HL-60 (cell line): Measurements from ENCODE around the gene KDM2B.

Experiments used
- DNase-seq, 2 experiments: peaks; one replicate each; pipeline ENCODE4 v3.0.0-alpha.2; 2010 to 2020; ENCODE audit warnings: low read depth in 1 of 2, low spot score in 1 of 2
- H3K27ac ChIP-seq: fragments of 250-450 bp; sonication (Bioruptor Pico); replicated peaks from 2 replicates; pipeline ENCODE4 v1.5.1; 2020; ENCODE audit warnings: mild to moderate bottlenecking, moderate library complexity
- H3K27me3 ChIP-seq: fragments of 250-450 bp; sonication (Bioruptor Pico); 2 replicates; pipeline ENCODE4 v1.5.1; 2021; ENCODE audit warnings: mild to moderate bottlenecking, moderate library complexity; ENCODE audit not compliant: insufficient read depth, poor library complexity, severe bottlenecking
- H3K4me3 ChIP-seq: replicated peaks from 2 replicates; pipeline ENCODE4 v1.5.1; 2011; ENCODE audit warnings: mild to moderate bottlenecking, control low read depth, low read length; ENCODE audit not compliant: insufficient read depth
- GABPA ChIP-seq: IDR thresholded peaks from 2 replicates; pipeline ENCODE4 v1.6.1; 2012; ENCODE audit warnings: low read depth
- POLR2AphosphoS5 ChIP-seq: IDR thresholded peaks from 2 replicates; pipeline ENCODE4 v1.6.1; 2012; ENCODE audit warnings: low read depth
- SPI1 ChIP-seq: IDR thresholded peaks from 2 replicates; pipeline ENCODE4 v1.6.1; 2012; ENCODE audit warnings: low read depth, mild to moderate bottlenecking, borderline replicate concordance
- TF ChIP-seq, protein P1 (sequence below): IDR thresholded peaks from 2 replicates; pipeline ENCODE4 v1.6.1; 2012; ENCODE audit warnings: low read depth; ENCODE audit not compliant: insufficient replicate concordance
- TF ChIP-seq, protein P2 (sequence below): IDR thresholded peaks from one replicate; pipeline ENCODE4 v1.5.1; 2011; ENCODE audit warnings: low read length, control low read depth, inconsistent platforms; ENCODE audit not compliant: insufficient read depth

The KDM2B gene

DNA sequence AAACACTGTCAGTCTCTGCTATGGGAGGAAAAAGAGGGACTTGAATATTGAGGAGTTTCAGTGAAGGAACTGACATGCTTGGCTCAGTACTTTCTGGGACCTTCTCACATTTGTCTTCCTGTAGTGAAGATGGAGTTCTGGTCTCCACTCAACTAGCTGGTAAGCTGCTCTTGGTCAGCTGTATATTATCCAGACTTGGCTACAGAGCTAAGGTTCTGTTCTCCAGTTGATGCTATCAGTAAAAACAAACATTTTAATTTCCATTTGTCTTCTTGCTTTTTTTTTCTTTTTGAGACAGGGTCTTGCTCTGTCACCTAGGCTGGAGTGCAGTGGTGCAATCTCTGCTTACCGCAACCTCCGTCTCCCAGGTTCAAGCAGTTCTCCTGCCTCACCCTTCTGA is 175.6 kb downstream of the KDM2B start:
- Histone ChIP-seq H3K27me3 (no peaks in the 10 kb centered on the region), H3K27ac (no peak overlapping the region), H3K4me3 (no peak overlapping the region)
- no peak for TF ChIP-seq GABPA
- TF ChIP-seq, protein P1, sequence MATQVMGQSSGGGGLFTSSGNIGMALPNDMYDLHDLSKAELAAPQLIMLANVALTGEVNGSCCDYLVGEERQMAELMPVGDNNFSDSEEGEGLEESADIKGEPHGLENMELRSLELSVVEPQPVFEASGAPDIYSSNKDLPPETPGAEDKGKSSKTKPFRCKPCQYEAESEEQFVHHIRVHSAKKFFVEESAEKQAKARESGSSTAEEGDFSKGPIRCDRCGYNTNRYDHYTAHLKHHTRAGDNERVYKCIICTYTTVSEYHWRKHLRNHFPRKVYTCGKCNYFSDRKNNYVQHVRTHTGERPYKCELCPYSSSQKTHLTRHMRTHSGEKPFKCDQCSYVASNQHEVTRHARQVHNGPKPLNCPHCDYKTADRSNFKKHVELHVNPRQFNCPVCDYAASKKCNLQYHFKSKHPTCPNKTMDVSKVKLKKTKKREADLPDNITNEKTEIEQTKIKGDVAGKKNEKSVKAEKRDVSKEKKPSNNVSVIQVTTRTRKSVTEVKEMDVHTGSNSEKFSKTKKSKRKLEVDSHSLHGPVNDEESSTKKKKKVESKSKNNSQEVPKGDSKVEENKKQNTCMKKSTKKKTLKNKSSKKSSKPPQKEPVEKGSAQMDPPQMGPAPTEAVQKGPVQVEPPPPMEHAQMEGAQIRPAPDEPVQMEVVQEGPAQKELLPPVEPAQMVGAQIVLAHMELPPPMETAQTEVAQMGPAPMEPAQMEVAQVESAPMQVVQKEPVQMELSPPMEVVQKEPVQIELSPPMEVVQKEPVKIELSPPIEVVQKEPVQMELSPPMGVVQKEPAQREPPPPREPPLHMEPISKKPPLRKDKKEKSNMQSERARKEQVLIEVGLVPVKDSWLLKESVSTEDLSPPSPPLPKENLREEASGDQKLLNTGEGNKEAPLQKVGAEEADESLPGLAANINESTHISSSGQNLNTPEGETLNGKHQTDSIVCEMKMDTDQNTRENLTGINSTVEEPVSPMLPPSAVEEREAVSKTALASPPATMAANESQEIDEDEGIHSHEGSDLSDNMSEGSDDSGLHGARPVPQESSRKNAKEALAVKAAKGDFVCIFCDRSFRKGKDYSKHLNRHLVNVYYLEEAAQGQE: no peak
- no peak for DNase-seq

DNA sequence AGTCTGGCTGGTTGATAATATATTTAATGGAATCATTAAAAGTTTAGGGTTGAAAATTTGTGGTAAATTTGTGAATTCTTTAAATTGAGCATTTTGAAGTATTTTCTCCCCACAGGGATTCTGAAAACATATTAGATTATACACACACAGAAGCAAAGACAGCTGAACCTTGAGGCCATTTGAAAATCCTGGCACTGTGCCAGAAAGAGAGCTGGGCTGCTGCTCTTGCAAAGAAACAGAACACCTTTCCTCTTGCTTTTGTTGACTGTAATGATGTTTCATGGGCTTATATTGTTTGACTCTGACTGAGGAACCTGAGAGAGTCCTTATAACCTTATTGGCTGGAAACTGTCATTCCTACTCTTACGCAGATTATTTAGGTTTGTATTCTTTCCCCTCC is 176.1 kb downstream of the KDM2B start:
- Histone ChIP-seq H3K27ac (no peak overlapping the region), H3K27me3 (no peaks in the 10 kb centered on the region), H3K4me3 (no peak overlapping the region)
- no peak for DNase-seq
- TF ChIP-seq, protein P1: no peak
- no peak for TF ChIP-seq POLR2AphosphoS5
- TF ChIP-seq, protein P2, sequence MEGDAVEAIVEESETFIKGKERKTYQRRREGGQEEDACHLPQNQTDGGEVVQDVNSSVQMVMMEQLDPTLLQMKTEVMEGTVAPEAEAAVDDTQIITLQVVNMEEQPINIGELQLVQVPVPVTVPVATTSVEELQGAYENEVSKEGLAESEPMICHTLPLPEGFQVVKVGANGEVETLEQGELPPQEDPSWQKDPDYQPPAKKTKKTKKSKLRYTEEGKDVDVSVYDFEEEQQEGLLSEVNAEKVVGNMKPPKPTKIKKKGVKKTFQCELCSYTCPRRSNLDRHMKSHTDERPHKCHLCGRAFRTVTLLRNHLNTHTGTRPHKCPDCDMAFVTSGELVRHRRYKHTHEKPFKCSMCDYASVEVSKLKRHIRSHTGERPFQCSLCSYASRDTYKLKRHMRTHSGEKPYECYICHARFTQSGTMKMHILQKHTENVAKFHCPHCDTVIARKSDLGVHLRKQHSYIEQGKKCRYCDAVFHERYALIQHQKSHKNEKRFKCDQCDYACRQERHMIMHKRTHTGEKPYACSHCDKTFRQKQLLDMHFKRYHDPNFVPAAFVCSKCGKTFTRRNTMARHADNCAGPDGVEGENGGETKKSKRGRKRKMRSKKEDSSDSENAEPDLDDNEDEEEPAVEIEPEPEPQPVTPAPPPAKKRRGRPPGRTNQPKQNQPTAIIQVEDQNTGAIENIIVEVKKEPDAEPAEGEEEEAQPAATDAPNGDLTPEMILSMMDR: no peak

DNA sequence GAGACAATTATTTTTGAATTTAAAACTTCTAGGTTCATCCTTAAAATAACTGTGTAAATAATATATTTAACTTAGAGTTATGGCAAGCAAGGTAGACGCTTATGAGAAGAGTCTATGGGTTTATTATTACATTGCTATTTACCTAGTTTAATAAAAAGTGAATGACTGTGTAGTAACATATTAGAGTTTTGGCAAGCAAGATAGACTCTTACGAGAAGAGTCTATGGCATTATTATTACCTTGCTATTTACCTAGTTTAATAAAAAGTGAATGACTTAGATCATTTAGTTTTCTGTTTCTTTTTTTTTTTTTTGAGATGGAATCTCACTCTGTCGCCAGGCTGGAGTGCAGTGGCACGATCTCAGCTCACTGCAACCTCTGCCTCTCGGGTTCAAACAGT is 177.1 kb downstream of the KDM2B start:
- Histone ChIP-seq H3K27ac (no peak overlapping the region), H3K4me3 (no peak overlapping the region), H3K27me3 (no peaks in the 10 kb centered on the region)
- TF ChIP-seq POLR2AphosphoS5 (no peak), SPI1 (no peak), GABPA (no peak)
- TF ChIP-seq, protein P1: no peak
- TF ChIP-seq, protein P2: no peak
- no peak for DNase-seq
